CD4-positive, alpha-beta T cell treated with Interleukin-12 subunit alpha and Interleukin-12 subunit beta, for 1 hour (primary cell): ENCODE results near the gene FBXO22.
"Not testable (repeated sequence)": the region's sequence is repeated elsewhere in the genome, so short reads cannot be mapped to it uniquely, and the experiment has no call there.

Experiments used
- DNase-seq: peaks from one replicate; pipeline ENCODE4 v3.0.0-alpha.2; 2020

FBXO22 gene

GRCh38 chr15:75984706-75985105, 81.0 kb downstream of the FBXO22 start:
- DNase-seq = not testable (repeated sequence)

- DNase-seq = no peak
Measured at GRCh38 chr15:75985971-75986370, 82.3 kb downstream of the FBXO22 start.

GRCh38 chr15:75989045-75989444, 85.4 kb downstream of the FBXO22 start:
- no peak for DNase-seq

GRCh38 chr15:75989875-75990274, 86.2 kb downstream of the FBXO22 start:
- DNase-seq = no peak
